Vagina (tissue), 2 donors: Measurements from ENCODE around the gene AMBN. TPM values are rescaled to one million over a fixed set of nuclear protein-coding genes. Genes with fewer than 3 reads are reported as not detected.

Source experiments
- DNase-seq, 2 donors: peaks; one replicate each; pipeline ENCODE4 v3.0.0-alpha.2; 2017; ENCODE audit errors: extremely low spot score in 2 of 2
- H3K27ac ChIP-seq: fragments of 200-600 bp; sonication (generic); one replicate; pipeline ENCODE4 v1.5.1; 2019
- H3K27me3 ChIP-seq: fragments of 200-600 bp; sonication (generic); one replicate; pipeline ENCODE4 v1.5.1; 2019
- H3K36me3 ChIP-seq, 2 donors: fragments of 200-600 bp; sonication (generic); one replicate each; pipeline ENCODE4 v1.5.1; 2017 to 2019
- H3K4me1 ChIP-seq: fragments of 200-600 bp; sonication (generic); one replicate; pipeline ENCODE4 v1.5.1; 2019
- H3K4me3 ChIP-seq, 2 donors: fragments of 200-600 bp; sonication (generic); 1 replicate in 1 of 2; 2 replicates in 1 of 2; pipeline ENCODE4 v1.5.1; 2016 to 2019
- H3K9me3 ChIP-seq: fragments of 200-600 bp; sonication (generic); one replicate; pipeline ENCODE4 v1.5.1; 2019
- POLR2A ChIP-seq, 2 donors: fragments of 450-650 bp; IDR thresholded peaks; one replicate each; pipeline ENCODE4 v1.6.1; 2017; ENCODE audit warnings: antibody characterized with exemption in 2 of 2, mild to moderate bottlenecking in 2 of 2, moderate library complexity in 2 of 2
- POLR2AphosphoS5 ChIP-seq, 2 donors: sonication (generic); formaldehyde crosslinking; IDR thresholded peaks; one replicate each; pipeline ENCODE4 v1.9.0; 2017; ENCODE audit warnings: antibody characterized with exemption in 2 of 2, mild to moderate bottlenecking in 2 of 2, low read depth in 1 of 2; ENCODE audit not compliant: insufficient read depth in 1 of 2
- intact Hi-C: fragments of 100-400 bp; cut with DNase I; formaldehyde crosslinking; loops from one replicate; pipeline ENCODE4 v1.15.1; 2023
- total RNA-seq: library from RNA; depleted of rRNA; stranded (reverse); fragments of >200 nt; gene quantifications from one replicate; pipeline ENCODE4 v1.2.3, GENCODE V29; 2016
- TF ChIP-seq, protein P1 (sequence below), 3 experiments: fragments of 450-650 bp in 2 of 3; fragments of 200-600 bp in 1 of 3; sonication (generic) in 1 of 3; IDR thresholded peaks; one replicate each; pipeline ENCODE4 v1.5.1; 2017 to 2019; ENCODE audit warnings: antibody characterized with exemption in 3 of 3, mild to moderate bottlenecking in 2 of 3, moderate library complexity in 2 of 3

Gene AMBN
- total RNA-seq, 1 donor from 2014 or later = not detected

DNA sequence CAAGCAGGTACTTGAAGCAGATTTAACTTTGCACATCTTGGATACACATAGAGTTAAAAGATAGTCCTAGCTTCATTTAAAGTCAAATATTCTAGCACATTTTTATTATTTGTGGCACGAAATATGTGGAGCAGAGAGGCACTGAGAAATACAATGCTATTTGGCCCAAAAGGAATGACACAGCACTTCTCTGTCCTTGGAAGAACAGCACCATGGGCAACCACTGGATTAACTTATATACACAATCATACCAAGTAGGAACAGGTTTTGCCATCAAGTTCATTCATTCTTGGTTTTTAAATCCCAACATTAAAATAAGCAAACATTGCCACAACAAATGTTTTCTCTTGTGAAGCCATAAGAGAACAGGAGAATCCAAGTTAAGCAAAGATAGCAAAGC is 35.6 kb downstream of the AMBN start:
- no peaks in the 10 kb centered on the region for H3K27me3 ChIP-seq
- no peak overlapping the region for H3K4me3 ChIP-seq
- no peaks in the 10 kb centered on the region for H3K4me1 ChIP-seq
- no peak for TF ChIP-seq POLR2A (IDR thresholded peaks at IDR 0.05)
- TF ChIP-seq, protein P1, sequence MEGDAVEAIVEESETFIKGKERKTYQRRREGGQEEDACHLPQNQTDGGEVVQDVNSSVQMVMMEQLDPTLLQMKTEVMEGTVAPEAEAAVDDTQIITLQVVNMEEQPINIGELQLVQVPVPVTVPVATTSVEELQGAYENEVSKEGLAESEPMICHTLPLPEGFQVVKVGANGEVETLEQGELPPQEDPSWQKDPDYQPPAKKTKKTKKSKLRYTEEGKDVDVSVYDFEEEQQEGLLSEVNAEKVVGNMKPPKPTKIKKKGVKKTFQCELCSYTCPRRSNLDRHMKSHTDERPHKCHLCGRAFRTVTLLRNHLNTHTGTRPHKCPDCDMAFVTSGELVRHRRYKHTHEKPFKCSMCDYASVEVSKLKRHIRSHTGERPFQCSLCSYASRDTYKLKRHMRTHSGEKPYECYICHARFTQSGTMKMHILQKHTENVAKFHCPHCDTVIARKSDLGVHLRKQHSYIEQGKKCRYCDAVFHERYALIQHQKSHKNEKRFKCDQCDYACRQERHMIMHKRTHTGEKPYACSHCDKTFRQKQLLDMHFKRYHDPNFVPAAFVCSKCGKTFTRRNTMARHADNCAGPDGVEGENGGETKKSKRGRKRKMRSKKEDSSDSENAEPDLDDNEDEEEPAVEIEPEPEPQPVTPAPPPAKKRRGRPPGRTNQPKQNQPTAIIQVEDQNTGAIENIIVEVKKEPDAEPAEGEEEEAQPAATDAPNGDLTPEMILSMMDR (IDR thresholded peaks at IDR 0.05) = no peak
- TF ChIP-seq POLR2AphosphoS5 (IDR thresholded peaks at IDR 0.05; ENCODE audit: insufficient read depth in 1 of 2, low read depth in 1 of 2) = no peak
- no peak for DNase-seq
- H3K9me3 ChIP-seq = no peaks in the 10 kb centered on the region
- intact Hi-C loops = no loop called here
- H3K36me3 ChIP-seq = no peaks in the 10 kb centered on the region
- no peak overlapping the region for H3K27ac ChIP-seq

- intact Hi-C loops = no loop called here
- Histone ChIP-seq H3K27ac (no peak within 1 kb of the TSS), H3K4me1 (no peaks in the 10 kb centered on the region), H3K4me3 (no peak within 1 kb of the TSS), H3K27me3 (no peaks in the 10 kb centered on the region), H3K36me3 (no peaks in the 10 kb centered on the region), H3K9me3 (no peaks in the 10 kb centered on the region)
- no peak for DNase-seq
- TF ChIP-seq POLR2A (IDR thresholded peaks at IDR 0.05) = no peak
- TF ChIP-seq POLR2AphosphoS5 (IDR thresholded peaks at IDR 0.05; ENCODE audit: insufficient read depth in 1 of 2, low read depth in 1 of 2) = no peak
- TF ChIP-seq, protein P1 (IDR thresholded peaks at IDR 0.05) = no peak
Observed at GRCh38 chr4:70628444-70628843, 36.4 kb downstream of the AMBN start, which contains the start of gene ENAM. Gene ENAM, plus strand, starts transcription at chr4:70628744. Its CDS starts 757 bp downstream, at chr4:70629501.

DNA sequence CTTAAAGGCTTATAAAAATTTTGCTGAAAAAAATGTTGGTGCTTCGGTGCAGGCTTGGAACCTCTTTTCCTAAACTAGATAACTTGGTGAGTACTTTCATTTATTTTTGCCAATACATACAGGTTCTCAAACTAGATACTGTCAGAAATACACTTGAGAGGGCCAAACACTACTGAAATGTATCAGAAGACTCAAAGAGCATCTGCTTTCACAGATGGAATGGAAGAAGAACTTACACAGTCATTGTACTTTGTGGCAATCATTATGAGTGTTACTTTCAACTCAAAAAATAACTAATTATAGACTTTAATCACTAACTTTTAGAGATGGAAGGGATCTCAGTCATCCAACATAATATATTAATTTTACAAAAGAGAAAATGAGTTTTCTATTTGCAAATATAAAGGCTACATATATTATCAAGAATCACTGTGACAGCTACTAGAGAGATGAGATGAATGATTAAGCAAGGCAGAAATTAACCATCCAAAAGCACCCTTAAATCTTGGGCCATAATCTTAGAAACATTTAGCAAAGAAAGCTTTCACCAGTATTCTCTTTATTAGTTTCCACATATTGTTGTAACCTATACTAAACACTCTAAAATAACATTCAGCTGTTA is 37.5 kb downstream of the AMBN start:
- intact Hi-C loops = no loop called here
- H3K4me1 ChIP-seq = no peaks in the 10 kb centered on the region
- TF ChIP-seq POLR2AphosphoS5 (IDR thresholded peaks at IDR 0.05; ENCODE audit: insufficient read depth in 1 of 2, low read depth in 1 of 2) (no peak), POLR2A (IDR thresholded peaks at IDR 0.05) (no peak)
- TF ChIP-seq, protein P1 (IDR thresholded peaks at IDR 0.05) = no peak

DNA sequence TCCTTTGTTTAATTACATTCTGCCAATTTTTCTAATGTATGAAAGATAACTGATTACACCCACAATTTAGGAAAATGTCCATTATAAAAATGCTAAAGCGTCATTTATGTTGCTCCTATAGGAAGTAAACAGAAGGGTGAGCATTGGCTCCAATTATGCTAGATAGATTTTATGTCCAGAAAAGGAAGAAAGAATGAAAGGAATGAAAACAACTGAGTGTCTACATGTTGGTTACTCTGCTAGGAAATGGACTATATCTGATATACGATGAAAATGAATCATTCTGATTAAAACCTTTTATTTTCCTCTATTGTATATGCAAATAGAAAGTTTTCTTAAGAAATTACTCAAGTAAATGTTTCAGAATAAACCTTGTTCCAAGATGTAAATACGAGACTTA is 38.1 kb downstream of the AMBN start:
- intact Hi-C loops = no loop called here
- no peak overlapping the region for H3K4me3 ChIP-seq
- no peaks in the 10 kb centered on the region for H3K9me3 ChIP-seq
- TF ChIP-seq POLR2AphosphoS5 (IDR thresholded peaks at IDR 0.05; ENCODE audit: insufficient read depth in 1 of 2, low read depth in 1 of 2) = no peak
- no peak for TF ChIP-seq POLR2A (IDR thresholded peaks at IDR 0.05)
- TF ChIP-seq, protein P1 (IDR thresholded peaks at IDR 0.05) = no peak
- no peaks in the 10 kb centered on the region for H3K36me3 ChIP-seq
- H3K4me1 ChIP-seq = no peaks in the 10 kb centered on the region
- no peak for DNase-seq
- no peaks in the 10 kb centered on the region for H3K27me3 ChIP-seq
- H3K27ac ChIP-seq = no peak overlapping the region

More for the DNA sequence above, 37.5 kb downstream of the AMBN start:
- DNase-seq = no peak
- Histone ChIP-seq H3K27ac (no peak overlapping the region), H3K4me3 (no peak overlapping the region), H3K36me3 (no peaks in the 10 kb centered on the region), H3K9me3 (no peaks in the 10 kb centered on the region), H3K27me3 (no peaks in the 10 kb centered on the region)

DNA sequence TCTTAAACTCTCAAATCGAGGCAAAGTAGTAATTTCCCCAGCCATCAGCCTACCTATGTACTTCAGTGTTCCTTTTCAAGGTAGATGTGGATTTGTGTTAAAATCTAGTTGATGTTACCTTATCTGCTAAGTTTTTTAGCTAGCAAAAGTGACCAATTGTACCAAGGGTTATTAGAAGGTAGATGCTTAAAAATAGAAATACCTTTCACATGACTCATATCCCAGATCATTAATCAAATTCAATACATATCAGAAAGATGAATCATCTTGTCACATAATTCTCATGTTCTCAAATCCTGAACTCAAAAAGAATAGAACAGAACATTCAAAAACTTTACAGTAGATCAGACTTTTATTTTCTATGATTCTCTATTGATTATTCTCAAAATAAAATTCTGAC is 40.0 kb downstream of the AMBN start:
- intact Hi-C loops = no loop called here
- Histone ChIP-seq H3K27me3 (no peaks in the 10 kb centered on the region), H3K4me1 (no peaks in the 10 kb centered on the region), H3K36me3 (no peaks in the 10 kb centered on the region), H3K4me3 (no peak overlapping the region), H3K9me3 (no peaks in the 10 kb centered on the region), H3K27ac (no peak overlapping the region)
- TF ChIP-seq, protein P1 (IDR thresholded peaks at IDR 0.05) = no peak
- TF ChIP-seq POLR2A (IDR thresholded peaks at IDR 0.05) (no peak), POLR2AphosphoS5 (IDR thresholded peaks at IDR 0.05; ENCODE audit: insufficient read depth in 1 of 2, low read depth in 1 of 2) (no peak)
- DNase-seq = no peak
